Neuron (in vitro differentiated cells): ENCODE measurements around the gene MYH9.
A peak's percentile ranks its signal among the peaks of the same experiment; 100 is the strongest.
"Not testable (repeated sequence)": the region's sequence is repeated elsewhere in the genome, so short reads cannot be mapped to it uniquely, and the experiment has no call there.

Experiments used
- H2AFZ ChIP-seq: one replicate; pipeline ENCODE4 v1.6.1; 2013; ENCODE audit warnings: low read depth, mild to moderate bottlenecking, inconsistent platforms, low read length, moderate library complexity
- H3K27me3 ChIP-seq: one replicate; pipeline ENCODE4 v1.6.1; 2013; ENCODE audit warnings: low read length; ENCODE audit not compliant: insufficient read depth
- H3K36me3 ChIP-seq: one replicate; pipeline ENCODE4 v1.6.1; 2013; ENCODE audit warnings: low read length; ENCODE audit not compliant: insufficient read depth
- H3K4me1 ChIP-seq: one replicate; pipeline ENCODE4 v1.6.1; 2013; ENCODE audit warnings: low read length; ENCODE audit not compliant: insufficient read depth
- H3K4me3 ChIP-seq: 2 replicates; pipeline ENCODE4 v1.5.1; 2013; ENCODE audit warnings: mild to moderate bottlenecking, low read length, moderate library complexity
- H3K9me3 ChIP-seq: one replicate; pipeline ENCODE4 v1.6.1; 2013; ENCODE audit warnings: low read length

The MYH9 gene

DNA sequence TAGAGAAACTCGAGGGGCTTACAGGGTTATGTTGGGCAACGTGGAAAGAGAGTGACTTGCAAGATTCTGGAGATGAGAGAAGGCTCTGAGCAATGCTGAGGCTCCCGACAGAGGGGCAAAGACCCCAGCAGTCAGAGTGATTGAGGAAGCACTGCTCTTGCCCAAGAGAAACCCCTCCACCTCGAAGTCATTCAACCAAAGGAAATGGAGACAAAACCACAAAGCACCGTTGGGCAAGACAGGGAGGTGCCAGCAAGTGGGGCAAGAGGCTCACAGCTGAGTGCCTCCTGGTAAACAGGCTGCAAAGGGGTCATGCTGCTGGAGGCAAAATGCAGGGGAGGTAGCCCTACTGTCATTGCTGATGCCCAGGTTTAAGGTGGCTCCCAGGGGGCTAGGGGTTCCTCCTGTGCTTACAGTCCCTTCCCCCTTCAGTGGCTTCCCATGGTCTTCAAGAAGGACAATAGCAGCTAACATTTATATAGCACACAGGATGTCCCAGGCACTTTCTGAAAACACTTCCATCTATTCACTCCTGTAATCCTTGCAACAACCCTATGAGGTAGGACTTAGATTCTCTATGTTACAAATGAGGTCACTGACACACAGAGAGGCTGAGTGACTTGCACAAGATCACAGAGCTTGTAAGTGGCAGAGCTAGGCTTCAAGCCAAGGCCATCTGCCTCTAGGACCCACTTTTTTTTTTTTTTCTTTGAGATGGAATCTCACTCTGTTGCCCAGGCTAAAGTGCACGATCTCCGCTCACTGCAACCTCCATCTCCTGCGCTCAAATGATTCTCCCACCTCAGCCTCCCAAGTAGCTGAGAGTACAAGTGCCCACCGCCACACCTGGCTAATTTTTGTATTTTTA is 18.1 kb upstream of the MYH9 start:
- Histone ChIP-seq H3K4me1 (no peaks in the 10 kb centered on the region), H2AFZ (no peak overlapping the region), H3K4me3 (no peak overlapping the region), H3K36me3 (no peaks in the 10 kb centered on the region), H3K27me3 (no peaks in the 10 kb centered on the region), H3K9me3 (no peaks in the 10 kb centered on the region)

DNA sequence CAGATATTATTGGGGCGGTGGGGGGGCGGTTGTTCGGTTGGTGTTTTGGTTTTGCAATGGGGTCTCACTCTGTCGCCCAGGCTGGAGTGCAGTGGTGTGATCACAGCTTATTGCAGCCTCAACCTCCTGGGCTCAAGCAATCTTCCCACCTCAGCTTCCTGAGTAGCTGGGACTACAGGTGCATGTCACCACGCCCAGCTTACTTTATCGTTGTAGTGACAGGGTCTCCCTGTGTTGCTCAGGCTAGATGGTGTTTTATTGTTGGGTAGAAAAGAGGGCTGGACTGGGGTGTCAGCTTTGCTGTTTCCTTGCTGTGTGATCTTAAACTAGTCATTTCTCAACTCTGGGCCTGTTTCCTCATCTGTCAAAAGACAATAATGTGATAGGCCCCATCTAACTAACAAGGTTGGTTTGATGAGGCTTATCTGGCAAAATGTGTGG is 17.5 kb upstream of the MYH9 start:
- H3K27me3 ChIP-seq, result no peaks in the 10 kb centered on the region
- H3K9me3 ChIP-seq, result no peaks in the 10 kb centered on the region
- no peak overlapping the region for H2AFZ ChIP-seq
- H3K4me3 ChIP-seq, result no peak overlapping the region
- no peaks in the 10 kb centered on the region for H3K36me3 ChIP-seq
- H3K4me1 ChIP-seq, result no peaks in the 10 kb centered on the region

DNA sequence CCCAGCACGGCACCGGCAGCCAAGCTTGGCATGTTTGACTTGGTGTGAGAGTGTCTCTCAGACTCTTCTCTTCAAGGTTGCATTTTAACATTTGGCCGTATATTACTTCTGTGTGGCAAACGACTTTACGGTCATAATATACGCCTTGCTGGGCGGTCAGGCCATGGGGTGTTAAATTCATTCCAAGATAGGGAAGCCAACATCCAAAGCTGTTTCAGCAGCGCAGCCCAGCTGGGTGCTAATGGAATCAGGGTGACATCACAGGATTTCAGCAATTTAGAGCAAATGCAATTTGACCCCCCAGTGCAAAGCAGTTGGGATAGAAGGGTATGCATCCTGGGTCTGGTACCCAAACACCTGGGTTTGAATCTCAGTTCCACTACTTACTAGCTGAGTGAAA is 16.7 kb upstream of the MYH9 start:
- Histone ChIP-seq H3K36me3 (no peaks in the 10 kb centered on the region), H3K4me1 (no peaks in the 10 kb centered on the region)

DNA sequence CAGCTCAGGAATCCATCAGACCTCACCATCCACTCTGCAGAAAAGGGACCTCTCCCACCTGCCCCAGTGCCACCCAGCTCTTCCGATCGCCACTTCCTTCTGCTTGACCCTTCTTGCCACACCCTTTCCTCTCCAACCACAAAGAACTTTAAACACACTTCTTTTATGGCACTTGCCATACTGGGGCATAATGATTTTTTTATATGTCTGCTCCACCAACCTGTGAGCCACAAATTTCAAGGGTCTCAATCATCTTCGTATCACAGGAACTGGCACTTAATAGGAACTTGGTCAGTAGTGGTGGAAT is 11.7 kb upstream of the MYH9 start:
- no peaks in the 10 kb centered on the region for H3K27me3 ChIP-seq
- H3K4me3 ChIP-seq, result no peak overlapping the region
- H3K4me1 ChIP-seq, result no peaks in the 10 kb centered on the region
- no peak overlapping the region for H2AFZ ChIP-seq
- H3K36me3 ChIP-seq, result no peaks in the 10 kb centered on the region
- H3K9me3 ChIP-seq, result no peaks in the 10 kb centered on the region

More for the DNA sequence above, 16.7 kb upstream of the MYH9 start:
- Histone ChIP-seq H3K4me3 (no peak overlapping the region), H3K27me3 (no peaks in the 10 kb centered on the region), H2AFZ (no peak overlapping the region), H3K9me3 (no peaks in the 10 kb centered on the region)

DNA sequence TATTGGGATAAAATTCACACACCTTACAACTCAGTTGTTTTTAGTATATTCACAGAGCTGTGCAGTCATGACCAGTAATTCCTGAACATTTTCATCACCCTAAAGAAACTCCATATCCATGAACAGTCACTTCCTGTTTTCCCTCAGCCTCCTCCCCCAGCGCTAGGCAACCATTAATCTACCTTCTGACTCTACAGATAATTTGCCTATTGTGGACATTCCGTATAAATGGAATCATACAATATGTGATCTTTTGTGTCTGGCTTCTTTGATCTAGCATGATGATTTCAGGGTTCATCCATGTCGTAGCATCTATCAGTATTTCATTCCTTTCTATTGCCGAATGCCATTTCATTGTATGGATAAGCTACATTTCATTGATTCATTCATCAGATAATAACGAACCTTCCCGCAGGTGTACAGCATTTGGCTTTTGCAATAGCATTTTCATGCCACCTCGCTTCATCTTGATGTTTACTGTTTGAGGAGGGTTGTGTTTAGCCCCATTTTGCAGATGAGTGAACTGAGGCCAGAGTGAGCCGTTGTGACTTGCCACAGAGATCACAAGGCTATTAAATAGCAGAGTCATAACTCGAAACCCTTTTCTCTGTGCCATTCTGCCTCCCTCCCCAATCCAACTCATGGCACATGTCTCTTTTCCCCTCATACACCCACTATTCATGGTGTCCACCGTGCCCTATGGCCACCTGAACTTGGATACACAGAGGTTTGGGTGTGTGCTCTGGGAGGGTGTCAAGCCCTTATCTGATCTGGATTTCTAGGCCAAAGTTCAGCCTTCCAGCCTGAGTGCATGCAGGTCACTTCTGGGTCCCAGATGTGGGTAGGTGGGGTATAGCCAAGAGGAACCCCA is 11.1 kb upstream of the MYH9 start:
- H3K9me3 ChIP-seq, result no peaks in the 10 kb centered on the region
- no peaks in the 10 kb centered on the region for H3K36me3 ChIP-seq
- no peaks in the 10 kb centered on the region for H3K27me3 ChIP-seq
- H2AFZ ChIP-seq, result no peak overlapping the region
- H3K4me1 ChIP-seq, result no peaks in the 10 kb centered on the region
- no peak overlapping the region for H3K4me3 ChIP-seq

DNA sequence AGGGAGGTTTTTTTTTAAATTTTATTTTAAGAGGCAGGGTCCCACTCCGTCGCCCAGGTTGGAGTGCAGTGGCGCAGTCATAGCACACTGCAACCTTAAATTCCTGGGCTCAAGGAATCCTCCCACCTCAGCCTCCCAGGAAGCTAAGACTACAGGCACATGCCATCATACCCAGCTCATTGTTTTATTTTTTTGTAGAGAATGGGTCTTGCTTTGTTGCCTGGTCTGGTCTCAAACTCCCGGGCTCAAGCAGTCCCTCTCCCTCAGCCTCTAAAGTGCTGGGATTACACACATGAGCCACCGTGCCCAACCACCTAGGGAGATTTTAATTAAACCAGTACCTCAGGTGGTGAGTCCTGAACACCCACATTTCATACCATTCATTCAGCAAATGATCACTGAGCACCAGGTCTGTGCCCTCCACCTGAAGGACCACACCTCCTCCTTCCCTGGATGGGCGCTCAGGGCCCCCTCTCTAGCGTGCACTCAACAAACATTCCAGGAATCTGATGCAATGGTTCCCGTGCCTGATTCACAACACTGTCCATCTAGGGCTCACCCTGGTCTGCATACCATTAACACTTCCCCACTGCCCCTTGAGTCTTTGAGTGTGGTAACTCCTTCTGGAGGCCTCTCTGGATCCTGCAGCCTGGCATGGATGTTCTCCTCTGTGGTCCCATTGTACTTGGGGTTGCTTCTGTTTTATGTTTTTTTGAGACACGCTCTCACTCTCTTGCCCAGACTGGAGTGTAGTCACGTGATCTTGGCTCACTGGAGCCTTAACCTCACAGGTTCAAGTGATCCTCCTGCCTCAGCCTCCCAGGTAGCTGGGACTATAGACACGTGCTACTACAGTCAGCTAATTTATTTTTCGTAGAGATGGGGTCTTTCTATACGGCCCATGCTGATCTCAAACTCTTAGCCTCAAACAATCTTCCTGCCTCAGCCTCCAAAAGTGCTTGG is 9.6 kb upstream of the MYH9 start:
- Histone ChIP-seq H3K27me3 (no peaks in the 10 kb centered on the region), H3K4me3 (no peak overlapping the region), H3K36me3 (no peaks in the 10 kb centered on the region), H3K4me1 (no peaks in the 10 kb centered on the region), H2AFZ (no peak overlapping the region), H3K9me3 (no peaks in the 10 kb centered on the region)

DNA sequence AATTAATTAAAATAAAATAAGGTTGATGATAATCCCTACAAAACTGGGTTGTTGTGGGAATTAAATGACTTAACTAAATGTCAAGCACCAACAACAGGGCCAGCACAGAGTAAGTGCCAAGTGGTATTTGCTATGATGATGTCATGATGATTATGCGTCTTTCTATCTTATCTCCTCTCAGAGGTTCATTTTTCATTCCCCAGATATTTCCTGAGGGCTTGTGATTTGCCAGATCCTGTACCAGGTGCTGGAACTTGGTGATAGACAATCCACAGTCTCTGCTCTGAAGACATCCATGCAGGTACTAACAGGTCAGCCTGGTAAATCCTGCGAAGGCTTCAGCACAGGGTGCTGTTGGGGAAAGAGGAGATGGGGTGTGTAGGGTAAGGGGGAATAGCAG is 8.1 kb upstream of the MYH9 start:
- no peaks in the 10 kb centered on the region for H3K9me3 ChIP-seq
- no peaks in the 10 kb centered on the region for H3K27me3 ChIP-seq
- H3K36me3 ChIP-seq, result no peaks in the 10 kb centered on the region
- H2AFZ ChIP-seq, result no peak overlapping the region
- no peak overlapping the region for H3K4me3 ChIP-seq
- peaks cover 4% of the 10 kb centered on the region for H3K4me1 ChIP-seq

DNA sequence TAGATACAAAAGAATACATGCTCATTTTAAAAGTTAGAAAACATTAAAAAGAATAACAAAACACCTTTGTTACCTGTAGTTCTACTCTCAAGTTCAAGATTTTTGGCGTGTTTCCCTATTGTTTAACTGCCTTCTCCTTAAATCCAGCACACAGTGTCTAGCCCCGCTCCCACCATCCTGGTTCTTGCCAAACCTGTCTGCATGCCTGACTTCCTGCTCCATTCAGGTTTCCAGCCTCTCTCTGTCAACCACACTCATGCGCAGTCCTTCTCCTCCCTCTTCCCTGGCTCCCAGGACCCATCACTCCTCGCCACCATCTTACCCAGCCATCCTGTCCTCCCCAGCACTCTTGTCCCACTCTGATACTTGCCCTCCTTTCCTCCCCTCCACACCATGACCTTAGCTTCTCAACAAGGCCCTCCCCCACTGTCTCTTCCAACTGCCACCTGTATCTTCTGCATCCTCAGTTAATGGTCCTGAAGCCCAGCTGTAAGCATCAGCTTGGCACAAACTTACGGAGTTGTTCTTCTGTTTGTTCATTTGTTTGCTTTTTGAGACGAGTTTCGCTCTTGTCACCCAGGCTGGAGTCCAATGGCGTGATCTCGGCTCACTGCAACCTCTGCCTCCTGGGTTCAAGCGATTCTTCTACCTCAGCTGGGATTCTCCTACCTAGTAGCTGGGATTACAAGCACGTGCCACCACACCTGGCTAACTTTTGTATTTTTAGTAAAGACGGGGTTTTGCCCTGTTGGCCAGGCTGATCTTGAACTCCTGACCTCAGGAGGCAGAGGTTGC is 7.5 kb upstream of the MYH9 start:
- H3K4me3 ChIP-seq, result no peak overlapping the region
- H3K36me3 ChIP-seq, result no peaks in the 10 kb centered on the region
- H3K9me3 ChIP-seq, result no peaks in the 10 kb centered on the region
- H3K27me3 ChIP-seq, result no peaks in the 10 kb centered on the region
- H2AFZ ChIP-seq, result no peak overlapping the region
- H3K4me1 ChIP-seq, result peaks cover 4% of the 10 kb centered on the region

DNA sequence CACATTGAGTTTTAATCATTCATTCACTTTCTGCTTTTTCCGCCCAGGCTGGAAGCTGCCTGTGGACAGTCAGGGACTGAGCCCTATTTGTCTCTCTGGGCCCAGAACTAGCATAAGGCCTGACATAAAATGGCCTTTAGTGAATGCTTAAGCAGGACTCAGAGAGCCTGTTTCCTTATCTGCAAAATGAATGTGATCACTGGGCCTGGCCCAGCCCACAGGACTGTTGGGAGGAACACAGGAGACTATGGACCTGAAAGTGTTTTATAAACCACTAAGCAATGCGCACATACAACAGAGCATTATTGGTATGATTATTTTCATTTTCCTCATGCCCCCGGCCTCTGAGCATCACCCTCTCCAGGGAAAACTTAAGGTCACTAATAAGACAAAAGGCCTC is 3.9 kb upstream of the MYH9 start:
- Histone ChIP-seq H3K27me3 (no peaks in the 10 kb centered on the region), H3K4me1 (peaks cover 7% of the 10 kb centered on the region), H3K36me3 (no peaks in the 10 kb centered on the region), H3K9me3 (no peaks in the 10 kb centered on the region), H2AFZ (no peak overlapping the region), H3K4me3 (no peak overlapping the region)

DNA sequence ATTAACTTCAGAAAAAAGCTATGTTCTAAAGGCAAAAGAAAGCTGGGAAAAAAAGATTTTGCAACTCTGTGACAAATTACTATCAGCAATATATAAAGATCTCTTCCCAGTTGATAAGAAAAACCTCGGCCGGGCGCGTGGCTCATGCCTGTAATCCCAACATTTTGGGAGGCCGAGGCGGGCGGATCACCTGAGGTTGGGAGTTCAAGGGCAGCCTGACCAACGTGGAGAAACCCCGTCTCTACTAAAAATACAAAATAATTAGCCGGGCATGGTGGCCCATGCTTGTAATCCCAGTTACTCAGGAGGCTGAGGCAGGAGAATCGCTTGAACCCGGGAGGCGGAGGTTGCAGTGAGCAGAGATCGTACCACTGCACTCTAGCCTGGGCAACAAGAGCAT is 1.4 kb upstream of the MYH9 start:
- Histone ChIP-seq H3K4me3 (peak overlapping the region; percentile 57), H2AFZ (peak overlapping the region; percentile 20), H3K4me1 (peaks cover 25% of the 10 kb centered on the region)
- not testable (repeated sequence) for H3K9me3 ChIP-seq, H3K36me3 ChIP-seq, H3K27me3 ChIP-seq

DNA sequence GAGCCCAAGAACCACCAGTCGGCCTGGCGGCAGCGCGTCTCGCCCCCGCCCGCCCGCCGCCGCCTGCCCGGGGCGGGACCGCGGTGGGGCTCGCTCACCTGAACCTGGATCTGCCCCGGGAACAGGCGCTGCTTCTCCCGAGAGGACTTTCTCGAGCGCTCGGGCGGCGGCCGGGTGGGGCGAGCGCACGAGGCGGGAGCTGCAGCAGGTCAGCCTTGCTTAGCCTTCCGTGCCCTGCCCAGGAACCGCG is 133 bp downstream of the MYH9 start:
- Histone ChIP-seq H3K4me1 (peaks cover 25% of the 10 kb centered on the region), H3K9me3 (no peaks in the 10 kb centered on the region), H3K4me3 (peak overlapping the region; percentile 90), H2AFZ (peak overlapping the region; percentile 59), H3K27me3 (no peaks in the 10 kb centered on the region), H3K36me3 (no peaks in the 10 kb centered on the region)

DNA sequence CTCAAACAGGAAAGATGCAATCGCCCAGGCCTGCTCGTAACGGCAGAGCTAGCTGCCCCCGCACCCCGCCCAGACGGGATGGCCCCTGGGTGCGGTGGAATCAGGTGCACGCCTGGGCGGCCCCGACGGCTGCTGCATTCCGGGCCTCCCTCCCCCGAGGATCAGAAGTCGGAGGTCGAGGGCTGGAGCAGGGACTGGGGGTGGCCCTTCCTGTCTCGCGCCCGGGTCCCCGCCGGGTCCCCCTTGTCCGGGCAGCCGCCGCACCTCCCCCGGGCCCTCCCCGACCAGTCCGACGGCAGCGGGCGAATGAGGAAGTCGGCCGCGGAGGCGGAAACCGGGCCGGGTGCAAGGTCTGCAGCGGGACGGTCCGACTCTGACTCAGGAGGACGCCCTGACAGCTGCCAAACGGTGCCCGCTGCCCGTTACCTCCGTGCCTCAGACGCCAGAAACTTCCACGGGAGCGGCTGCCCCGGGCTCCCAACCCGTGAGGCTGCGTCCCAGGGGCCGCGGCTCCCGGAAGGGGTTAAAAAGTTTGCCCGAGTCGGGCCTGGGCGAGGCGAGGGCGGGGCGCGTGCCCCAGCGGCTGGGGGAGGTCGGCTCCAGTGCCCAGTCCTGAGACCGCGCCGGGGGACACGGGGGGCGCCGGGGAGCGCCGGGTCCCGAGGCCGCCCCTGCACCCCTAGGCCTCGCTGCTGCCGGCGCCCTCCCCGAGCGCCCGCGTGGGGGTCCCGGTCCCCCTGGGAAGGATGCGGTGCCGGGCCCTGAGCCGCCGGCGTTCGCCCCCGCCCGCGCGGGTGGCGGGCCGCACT is 663 bp downstream of the MYH9 start:
- peak overlapping the region; percentile 90 for H3K4me3 ChIP-seq
- H3K36me3 ChIP-seq, result no peaks in the 10 kb centered on the region
- H2AFZ ChIP-seq, result peak overlapping the region; percentile 59
- no peaks in the 10 kb centered on the region for H3K27me3 ChIP-seq
- H3K9me3 ChIP-seq, result no peaks in the 10 kb centered on the region
- peaks cover 25% of the 10 kb centered on the region for H3K4me1 ChIP-seq
